Dermis blood vessel endothelial cell (primary cell): Measurements from ENCODE around the gene PSMF1. TPM values are rescaled to one million over a fixed set of nuclear protein-coding genes. Genes with fewer than 3 reads are reported as not detected.
A peak's percentile ranks its signal among the peaks of the same experiment; 100 is the strongest.

Experiments used
- DNase-seq: peaks from one replicate; pipeline ENCODE4 v3.0.0; 2010
- total RNA-seq: library from RNA; depleted of rRNA; stranded (reverse); fragments of >200 nt; gene quantifications from 2 replicates; pipeline ENCODE4 v1.2.3, GENCODE V29; 2014

The PSMF1 gene
- total RNA-seq, 1 donor from 2014 or later: 32.7 TPM

DNA sequence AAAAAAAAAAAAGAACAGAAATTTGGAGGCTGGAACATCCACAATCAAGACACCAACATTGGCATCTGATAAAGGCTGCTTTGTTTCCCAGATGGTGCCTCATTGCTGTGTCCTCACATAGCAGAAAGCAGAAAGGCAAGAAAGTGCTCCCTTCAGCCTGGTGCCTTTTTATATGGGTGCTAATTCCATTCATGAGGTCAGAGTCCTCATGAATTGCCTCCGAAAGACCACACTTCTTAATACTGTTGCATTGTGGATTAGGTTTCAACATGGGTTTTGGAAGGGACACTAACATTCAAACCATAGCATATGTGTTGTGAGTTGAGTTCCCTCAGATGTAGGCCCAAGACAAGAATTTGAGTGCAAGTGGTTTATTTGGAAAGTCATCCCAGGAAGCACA lies 76.8 kb downstream of the PSMF1 start:
- DNase-seq: no peak

DNA sequence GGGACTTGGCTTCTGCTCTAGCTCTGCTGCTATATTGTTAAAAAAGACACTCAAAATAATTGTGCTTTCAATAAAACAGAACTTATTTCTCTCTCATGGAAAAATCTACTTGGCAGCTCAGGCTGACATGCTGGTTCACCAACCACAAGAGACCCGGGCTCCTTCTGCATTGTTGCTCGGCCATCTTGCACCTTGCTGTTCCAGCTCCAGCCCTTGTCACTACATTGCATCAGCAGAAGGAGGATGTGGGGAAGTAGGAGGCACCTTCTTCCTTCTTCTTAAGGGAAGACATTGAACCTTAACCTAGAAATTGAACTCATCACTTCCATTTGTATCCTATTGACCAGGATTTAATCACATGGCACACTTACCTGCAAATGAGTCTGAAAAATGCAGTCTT lies 78.2 kb downstream of the PSMF1 start:
- no peak for DNase-seq

- DNase-seq: no peak
Measured at GRCh38 chr20:1197801-1198200, 79.4 kb downstream of the PSMF1 start.

DNA sequence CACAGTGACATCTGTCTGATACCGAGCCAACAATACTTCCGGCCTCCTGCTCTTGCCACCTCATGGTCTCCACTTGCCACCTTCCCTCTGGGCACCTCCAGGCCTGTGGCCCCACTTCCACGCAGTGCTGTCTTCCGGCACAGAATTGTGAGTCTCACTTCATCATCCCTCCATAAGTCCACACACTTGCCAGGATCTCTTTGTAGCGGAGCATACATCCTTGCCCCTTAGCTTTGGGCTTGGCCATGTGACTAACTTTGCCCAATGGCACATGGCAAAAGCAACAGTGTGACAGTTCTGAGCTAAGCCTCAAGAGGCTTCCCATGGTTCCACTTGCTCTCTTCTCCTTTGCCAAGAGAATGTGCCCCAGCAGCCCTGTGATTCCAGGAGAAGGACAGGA lies 80.3 kb downstream of the PSMF1 start:
- DNase-seq: no peak

DNA sequence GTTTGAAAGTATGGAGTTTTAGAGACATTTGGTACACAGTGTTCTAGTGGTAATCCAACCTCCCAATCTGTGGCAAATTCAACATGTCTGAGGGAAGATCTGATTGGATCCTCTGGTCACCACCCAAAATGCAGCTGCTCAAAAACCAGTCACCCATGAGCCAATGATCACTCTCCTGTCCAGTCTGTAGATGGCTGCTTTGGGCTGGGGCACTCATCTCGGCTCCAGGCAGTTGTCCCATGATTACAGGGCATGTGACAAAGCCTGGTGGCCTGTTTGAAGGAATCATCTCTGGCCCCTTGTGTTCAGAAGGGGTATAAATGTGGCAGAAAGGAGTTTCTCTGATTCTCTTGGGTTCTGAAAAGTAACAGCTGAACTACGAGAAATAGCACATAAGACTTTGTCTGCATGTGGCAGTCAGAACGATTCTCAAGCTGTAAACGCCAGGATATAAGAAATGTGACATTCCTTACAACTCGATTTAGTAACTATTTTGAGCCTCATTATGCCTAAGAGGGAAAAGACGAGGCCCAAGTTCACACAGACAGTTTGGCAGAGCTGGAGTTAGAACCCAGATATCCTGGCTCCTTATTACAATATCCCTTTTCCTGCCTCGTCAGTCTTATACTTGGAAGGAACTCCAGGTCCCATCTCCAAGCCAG lies 80.9 kb downstream of the PSMF1 start:
- DNase-seq: no peak

GRCh38 chr20:1199964-1200363 lies 81.6 kb downstream of the PSMF1 start:
- peak; percentile 30 for DNase-seq

GRCh38 chr20:1202762-1203504 lies 84.5 kb downstream of the PSMF1 start, which contains the start of gene C20orf202:
Gene C20orf202, plus strand, starts transcription at chr20:1203454. Its CDS starts 132 bp downstream, at chr20:1203586.
- no peak for DNase-seq

DNA sequence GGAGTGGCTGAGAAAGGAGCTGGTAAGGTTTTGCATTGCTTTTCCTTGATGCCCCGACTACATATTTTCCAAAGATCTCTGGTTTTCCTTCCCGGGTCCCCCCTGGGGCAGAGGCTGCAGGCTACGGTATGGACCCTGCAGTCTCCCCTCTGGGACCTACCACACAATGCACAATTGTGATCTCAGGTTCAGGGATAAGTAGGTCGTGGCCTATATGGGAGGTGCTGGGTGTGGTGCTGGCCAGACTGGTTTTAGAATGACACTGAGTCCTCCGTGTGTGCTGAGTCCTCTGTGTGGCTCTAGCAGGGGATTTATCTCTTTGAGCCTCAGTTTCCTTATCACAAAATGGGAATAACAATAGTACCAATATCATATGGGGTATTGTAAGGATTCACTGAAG lies 85.2 kb downstream of the PSMF1 start:
- no peak for DNase-seq

- no peak for DNase-seq
Measured at GRCh38 chr20:1204113-1204512, 85.7 kb downstream of the PSMF1 start.

GRCh38 chr20:1204576-1204975 lies 86.2 kb downstream of the PSMF1 start:
- DNase-seq: no peak

- DNase-seq: no peak
Measured at GRCh38 chr20:1205802-1206201, 87.4 kb downstream of the PSMF1 start.

GRCh38 chr20:1206366-1207148 lies 88.2 kb downstream of the PSMF1 start:
- no peak for DNase-seq

DNA sequence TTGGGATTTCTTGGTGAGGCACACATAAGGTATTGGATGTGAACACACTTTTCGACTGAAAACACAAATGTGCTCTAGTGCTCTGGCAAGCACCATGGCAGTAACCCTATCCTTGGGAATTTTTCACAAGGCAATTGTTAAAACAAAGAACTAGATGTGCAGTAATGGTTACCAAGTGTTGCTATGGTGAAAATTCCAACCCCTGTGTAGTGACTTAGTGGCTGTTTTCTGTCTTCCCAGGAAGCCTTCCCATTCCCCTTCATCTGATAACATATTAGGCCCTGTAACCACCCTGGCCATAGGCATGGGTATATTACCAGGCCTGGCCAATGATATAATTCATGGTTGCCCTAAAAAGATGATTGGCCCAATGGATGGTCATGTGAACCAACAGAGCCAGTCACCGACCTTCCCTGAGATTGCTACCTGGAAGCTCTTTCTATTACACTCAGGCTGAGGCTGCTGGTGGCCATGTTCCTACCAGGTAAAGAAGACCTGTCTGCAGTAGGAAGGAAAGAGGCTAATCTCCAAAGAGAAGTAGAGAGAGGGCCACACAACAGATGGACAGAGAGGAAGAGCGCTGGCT lies 89.0 kb downstream of the PSMF1 start:
- no peak for DNase-seq

DNA sequence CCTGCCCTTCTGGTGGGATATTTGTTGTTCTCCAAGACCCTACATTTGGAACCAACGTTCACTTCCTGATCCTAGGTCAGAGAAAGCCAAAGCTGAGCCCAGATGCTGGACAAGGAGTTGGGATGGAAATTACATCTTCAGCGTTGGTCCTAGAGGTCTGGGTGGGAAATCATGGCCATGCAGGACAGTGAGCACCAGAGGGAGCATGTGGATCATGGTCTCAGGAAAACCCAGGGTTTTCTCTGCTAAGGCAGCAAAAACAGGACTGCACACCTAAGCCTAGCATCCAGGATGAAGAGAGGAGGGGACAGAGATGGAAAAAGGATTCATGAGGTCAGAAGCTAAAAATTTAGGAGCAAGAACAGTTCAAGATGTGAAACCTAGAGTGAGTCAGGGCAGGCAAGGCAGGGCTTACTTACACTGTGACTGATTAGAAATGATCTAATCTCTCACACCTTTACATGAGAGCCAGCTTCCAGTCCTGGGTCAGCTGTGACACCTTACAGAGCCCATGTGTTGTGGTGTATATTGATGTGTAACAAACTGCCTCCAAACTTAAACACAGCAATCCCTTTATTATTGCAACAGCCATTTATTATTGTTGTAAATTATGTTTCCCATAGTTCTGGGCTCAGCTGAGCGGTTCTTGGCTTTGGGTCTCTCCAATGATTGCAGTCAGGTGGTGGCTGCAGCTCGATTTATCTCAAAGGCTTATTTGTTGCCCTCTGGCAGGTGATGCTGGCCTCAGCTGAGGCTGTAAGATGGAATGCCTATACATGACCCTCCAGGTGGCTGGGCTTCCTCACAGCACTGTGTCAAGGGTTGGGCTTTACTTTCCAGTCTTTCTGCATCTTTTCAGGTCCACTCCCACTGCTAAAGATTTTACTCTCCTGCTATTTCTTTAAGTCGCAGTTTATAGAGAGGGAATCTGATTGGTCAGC lies 91.3 kb downstream of the PSMF1 start:
- peak; percentile 53 for DNase-seq

DNA sequence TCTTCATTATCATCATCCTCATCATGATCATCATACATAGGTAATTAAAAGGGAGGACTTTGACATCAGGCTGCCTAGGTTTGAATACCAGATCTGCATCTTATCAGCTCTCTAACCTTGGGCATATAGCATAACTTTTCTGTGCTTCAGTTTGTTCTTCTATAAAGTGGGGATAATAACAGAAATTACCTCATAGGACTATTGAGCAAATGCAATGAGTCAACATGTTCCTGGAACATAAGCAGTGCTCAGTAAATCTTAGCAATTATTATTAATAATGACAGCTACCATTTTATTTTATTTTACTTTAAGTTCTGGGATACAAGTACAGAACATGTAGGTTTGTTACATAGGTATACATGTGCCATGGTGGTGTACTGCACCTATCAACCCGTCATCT lies 92.1 kb downstream of the PSMF1 start:
- DNase-seq: no peak

DNA sequence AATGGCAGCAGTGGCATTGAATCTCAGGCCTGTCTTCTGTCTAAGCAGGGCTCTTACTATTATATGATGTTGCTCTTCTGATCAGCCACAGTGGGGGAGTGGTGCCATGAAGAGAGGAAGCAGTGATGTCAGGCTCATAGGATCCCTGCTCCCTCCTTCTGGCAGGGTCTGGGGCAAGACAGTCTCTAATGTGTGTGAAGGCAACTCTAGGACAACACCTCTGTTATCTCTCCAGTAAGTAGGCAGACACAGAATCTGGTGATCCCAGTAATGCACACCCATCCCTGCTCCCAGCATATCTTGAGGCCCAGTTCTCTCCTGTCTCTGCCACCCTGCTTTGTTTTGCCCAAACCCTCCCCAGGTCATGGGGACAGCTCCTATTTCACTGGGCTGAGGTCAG lies 93.6 kb downstream of the PSMF1 start:
- no peak for DNase-seq

DNA sequence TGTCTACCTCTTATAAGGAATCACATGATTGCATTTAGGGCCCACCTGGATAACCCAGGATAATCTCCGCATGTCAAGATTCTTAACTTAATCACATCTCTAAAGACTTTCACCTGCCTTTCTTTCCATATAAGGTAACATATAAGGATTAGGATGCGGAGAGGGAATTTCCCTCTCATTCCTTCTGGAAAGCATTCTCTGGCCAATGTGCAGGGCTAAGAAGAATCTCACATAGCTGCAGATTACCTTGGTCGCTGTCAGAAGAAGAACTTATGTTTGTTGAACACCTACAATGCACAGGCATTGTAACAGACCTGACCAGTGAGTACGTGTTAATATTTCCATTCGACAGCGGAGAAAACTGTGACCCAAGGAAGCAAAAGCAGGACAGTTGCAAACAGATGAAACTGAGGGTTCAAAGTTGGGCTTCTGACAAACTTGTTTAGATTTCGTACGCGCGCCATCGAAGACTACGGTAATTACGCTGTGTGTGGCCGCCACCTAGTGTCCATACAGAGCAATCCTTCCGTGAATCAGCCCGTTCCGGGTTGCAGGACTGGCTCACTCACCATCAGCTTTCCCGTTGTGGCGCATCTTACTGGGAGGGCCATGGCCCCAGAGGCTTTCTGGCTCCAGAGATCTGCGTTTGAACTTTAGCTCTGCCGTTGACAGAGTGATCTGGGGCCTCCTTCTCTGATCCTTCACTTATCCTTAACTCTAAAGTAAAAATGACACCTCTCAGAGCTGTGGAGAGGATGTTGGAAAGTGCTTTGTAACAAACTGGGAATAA lies 94.4 kb downstream of the PSMF1 start:
- DNase-seq: peak; percentile 84

DNA sequence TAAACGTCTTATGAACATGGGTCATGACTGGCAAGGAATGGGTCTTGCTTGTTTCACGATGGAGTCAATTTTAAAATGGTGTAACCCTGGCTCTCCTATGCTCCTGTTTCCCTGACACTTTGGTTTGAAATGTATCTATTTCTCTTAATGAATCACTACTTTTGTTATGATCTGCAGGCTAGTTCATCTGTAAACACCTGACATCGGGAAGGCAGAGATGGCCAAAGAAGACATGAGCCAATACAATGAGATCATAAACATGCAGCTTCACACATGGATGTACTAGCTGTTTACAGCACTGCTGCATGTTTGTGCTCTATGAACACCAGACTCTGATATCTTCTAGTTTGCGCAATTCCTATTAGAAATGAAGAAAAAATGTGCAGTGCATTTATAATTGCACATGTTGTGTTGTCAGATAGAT lies 96.4 kb downstream of the PSMF1 start:
- no peak for DNase-seq

GRCh38 chr20:1215386-1216170 lies 97.2 kb downstream of the PSMF1 start:
- DNase-seq: no peak
